ENCODE data around the gene AMBRA1.

- TF ChIP-seq, protein P1, sequence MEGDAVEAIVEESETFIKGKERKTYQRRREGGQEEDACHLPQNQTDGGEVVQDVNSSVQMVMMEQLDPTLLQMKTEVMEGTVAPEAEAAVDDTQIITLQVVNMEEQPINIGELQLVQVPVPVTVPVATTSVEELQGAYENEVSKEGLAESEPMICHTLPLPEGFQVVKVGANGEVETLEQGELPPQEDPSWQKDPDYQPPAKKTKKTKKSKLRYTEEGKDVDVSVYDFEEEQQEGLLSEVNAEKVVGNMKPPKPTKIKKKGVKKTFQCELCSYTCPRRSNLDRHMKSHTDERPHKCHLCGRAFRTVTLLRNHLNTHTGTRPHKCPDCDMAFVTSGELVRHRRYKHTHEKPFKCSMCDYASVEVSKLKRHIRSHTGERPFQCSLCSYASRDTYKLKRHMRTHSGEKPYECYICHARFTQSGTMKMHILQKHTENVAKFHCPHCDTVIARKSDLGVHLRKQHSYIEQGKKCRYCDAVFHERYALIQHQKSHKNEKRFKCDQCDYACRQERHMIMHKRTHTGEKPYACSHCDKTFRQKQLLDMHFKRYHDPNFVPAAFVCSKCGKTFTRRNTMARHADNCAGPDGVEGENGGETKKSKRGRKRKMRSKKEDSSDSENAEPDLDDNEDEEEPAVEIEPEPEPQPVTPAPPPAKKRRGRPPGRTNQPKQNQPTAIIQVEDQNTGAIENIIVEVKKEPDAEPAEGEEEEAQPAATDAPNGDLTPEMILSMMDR (IDR thresholded peaks at IDR 0.05), result no peak
- TF ChIP-seq POLR2AphosphoS5 (IDR thresholded peaks at IDR 0.05), result no peak
Observed at GRCh38 chr11:46643531-46643930, 49.7 kb upstream of the AMBRA1 start.
